AG04449 (cell line): Measurements from ENCODE around the gene RASAL1.

ENCODE experiments used
- CTCF ChIA-PET: fragments of 350-600 bp; formaldehyde crosslinking; extraction: SDS; loops from one replicate; lab custom pipeline; 2021; ENCODE audit warnings: antibody characterized with exemption; lab: Yijun Ruan, JAX
- POLR2A ChIA-PET: fragments of 400-600, 350-600 bp; formaldehyde crosslinking; extraction: SDS; loops from one replicate; lab custom pipeline; 2020; ENCODE audit warnings: antibody characterized with exemption, inconsistent platforms; lab: Yijun Ruan, JAX
- DNase-seq: peaks from one replicate; pipeline ENCODE4 v3.0.0-alpha.2; 2010; ENCODE audit warnings: low read depth, low spot score
- H3K4me3 ChIP-seq: 2 replicates; pipeline ENCODE4 v1.5.1; 2011; ENCODE audit warnings: low read depth, mild to moderate bottlenecking, control low read depth, low read length
- TF ChIP-seq, protein P1 (sequence below): IDR thresholded peaks from one replicate; pipeline ENCODE4 v1.5.1; 2011; ENCODE audit warnings: mild to moderate bottlenecking, moderate library complexity, low read length, control low read depth, inconsistent platforms; ENCODE audit not compliant: insufficient read depth; ENCODE audit errors: missing control alignments

Gene RASAL1

DNA sequence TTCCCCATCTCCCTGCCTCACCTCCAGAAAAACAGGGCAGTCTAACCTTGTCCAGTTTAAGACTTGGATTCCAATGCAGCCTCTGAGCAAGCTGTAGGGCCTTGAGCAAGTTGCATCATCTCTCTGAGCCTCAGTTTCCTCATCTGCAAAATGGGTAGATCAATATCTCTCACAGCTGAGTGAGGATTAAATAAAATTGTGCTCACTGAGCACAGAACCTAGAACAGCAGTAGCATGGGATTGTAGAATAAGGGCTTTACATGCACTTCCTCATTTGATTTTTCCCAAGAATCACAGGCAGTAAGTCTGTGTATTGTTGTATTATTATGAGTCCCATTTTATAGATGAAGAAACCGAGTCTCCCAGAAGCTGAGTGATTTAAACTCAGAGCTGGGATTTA is 77.0 kb downstream of the RASAL1 start:
- POLR2A ChIA-PET: no interaction called here
- CTCF ChIA-PET: interaction anchor here (2.0 kb wide), 1 partner anchor 10 kb away, joined by 8 read pairs; no protein-coding TSS in a partner anchor
- no peak for DNase-seq
- no peak overlapping the region for H3K4me3 ChIP-seq
- TF ChIP-seq, protein P1, sequence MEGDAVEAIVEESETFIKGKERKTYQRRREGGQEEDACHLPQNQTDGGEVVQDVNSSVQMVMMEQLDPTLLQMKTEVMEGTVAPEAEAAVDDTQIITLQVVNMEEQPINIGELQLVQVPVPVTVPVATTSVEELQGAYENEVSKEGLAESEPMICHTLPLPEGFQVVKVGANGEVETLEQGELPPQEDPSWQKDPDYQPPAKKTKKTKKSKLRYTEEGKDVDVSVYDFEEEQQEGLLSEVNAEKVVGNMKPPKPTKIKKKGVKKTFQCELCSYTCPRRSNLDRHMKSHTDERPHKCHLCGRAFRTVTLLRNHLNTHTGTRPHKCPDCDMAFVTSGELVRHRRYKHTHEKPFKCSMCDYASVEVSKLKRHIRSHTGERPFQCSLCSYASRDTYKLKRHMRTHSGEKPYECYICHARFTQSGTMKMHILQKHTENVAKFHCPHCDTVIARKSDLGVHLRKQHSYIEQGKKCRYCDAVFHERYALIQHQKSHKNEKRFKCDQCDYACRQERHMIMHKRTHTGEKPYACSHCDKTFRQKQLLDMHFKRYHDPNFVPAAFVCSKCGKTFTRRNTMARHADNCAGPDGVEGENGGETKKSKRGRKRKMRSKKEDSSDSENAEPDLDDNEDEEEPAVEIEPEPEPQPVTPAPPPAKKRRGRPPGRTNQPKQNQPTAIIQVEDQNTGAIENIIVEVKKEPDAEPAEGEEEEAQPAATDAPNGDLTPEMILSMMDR: no peak

DNA sequence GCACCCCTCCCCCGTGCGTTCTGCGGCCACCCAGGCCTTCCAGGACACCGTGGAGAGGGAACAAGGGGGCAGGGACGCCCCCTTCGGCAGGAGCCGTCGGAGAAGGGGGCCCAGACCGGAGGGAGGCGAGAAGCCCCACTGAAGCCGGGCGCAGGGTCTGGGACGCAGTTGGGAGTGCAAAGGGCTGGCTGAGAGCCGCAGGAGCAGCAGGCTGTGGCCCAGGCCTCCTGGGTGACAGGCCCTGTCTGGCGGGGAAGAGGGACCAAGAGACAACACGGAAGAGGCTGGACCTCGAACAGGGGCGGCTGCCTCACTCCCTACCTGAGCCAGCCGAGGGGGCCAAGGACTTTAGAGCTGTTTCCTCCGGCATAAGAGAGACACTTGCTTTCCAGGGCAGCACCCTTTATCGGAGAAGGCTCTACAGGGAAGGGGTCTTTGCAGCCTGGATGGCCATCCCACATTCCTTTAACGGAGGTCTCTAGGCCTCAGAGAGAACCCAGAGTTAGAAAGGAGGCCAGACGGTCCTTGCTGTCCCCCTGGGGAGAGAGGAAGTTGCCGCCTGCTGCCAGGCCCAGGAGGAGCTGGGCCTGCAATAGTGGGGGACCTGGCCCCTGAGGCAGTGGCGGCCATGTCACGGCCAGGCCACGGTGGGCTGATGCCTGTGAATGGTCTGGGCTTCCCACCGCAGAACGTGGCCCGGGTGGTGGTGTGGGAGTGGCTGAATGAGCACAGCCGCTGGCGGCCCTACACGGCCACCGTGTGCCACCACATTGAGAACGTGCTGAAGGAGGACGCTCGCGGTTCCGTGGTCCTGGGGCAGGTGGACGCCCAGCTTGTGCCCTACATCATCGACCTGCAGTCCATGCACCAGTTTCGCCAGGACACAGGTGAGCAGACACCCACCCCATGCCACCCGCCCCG is 77.7 kb downstream of the RASAL1 start:
- TF ChIP-seq, protein P1: no peak
- CTCF ChIA-PET: interaction anchor here (2.0 kb wide), 1 partner anchor 9 kb away, joined by 8 read pairs; no protein-coding TSS in a partner anchor
- H3K4me3 ChIP-seq: no peak overlapping the region
- POLR2A ChIA-PET: no interaction called here
- no peak for DNase-seq

DNA sequence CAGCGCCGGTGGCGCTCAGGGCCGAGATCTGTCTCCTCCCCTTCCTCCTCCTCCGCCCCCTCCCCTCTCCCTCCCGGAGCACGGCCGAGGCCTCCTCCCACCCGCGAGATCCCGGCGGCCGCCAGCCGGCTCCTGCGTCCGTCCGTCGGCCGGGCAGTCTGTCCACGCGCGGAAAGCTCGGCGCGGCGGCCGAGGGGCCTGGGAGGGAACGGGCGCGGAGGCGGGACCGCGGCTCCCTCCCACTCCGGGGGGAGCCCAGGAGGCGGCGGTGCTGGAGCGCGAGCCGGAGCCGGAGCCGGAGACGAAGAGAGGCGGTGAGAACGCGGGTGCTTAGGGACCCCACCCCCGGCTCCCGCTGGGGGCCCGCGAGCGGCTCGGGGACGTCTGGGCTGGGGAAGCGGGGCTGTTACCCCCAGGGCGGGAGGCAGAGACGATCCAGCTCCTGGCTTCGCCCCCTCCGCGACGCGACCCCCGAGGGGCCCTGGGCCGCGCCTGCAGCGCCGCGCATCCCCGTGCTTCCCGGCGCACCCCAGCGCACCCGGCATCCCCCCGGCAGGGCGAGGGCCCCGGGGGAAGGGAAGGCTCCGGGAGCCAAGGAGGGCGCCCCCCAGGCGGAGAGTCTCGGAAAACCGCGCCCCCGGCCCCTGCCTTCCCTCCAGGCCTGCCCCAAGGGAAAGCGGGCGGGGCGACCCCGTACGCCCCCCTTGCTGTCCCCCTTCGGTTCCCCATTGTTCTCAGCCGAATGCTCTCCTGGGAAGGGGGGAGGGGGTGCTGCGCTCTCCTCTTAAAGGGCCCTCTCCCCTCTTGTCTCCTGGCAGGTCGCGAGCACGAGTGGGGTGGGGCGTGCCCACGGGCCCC is 78.7 kb downstream of the RASAL1 start, which contains the start of gene DTX1:
Gene DTX1, plus strand, starts transcription at position 100 of the 858 bp plus-strand sequence. CDS start 1,463 bp downstream, outside the sequence.
- ChIA-PET POLR2A (no interaction called here), CTCF (interaction anchor here (2.0 kb wide), 1 partner anchor 8 kb away, joined by 8 read pairs; no protein-coding TSS in a partner anchor)
- H3K4me3 ChIP-seq: no peak within 1 kb of the TSS; the same call in 1 of the 2 replicates
- TF ChIP-seq, protein P1: no peak
- DNase-seq: no peak

DNA sequence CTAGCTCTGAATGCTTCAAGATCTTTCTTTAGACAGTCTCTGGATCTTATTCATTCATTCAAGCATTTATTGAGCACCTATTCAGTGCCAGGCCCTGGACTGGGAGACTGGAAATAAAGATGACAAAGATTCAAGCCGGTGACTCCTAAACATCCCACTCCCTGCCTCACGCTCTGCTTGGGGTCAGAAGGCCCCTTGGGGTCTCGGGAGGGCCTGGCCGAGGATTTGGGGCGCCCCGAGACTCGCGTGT is 79.3 kb downstream of the RASAL1 start:
- ChIA-PET POLR2A (no interaction called here), CTCF (no interaction called here)
- TF ChIP-seq, protein P1: no peak
- no peak overlapping the region for H3K4me3 ChIP-seq
- no peak for DNase-seq

DNA sequence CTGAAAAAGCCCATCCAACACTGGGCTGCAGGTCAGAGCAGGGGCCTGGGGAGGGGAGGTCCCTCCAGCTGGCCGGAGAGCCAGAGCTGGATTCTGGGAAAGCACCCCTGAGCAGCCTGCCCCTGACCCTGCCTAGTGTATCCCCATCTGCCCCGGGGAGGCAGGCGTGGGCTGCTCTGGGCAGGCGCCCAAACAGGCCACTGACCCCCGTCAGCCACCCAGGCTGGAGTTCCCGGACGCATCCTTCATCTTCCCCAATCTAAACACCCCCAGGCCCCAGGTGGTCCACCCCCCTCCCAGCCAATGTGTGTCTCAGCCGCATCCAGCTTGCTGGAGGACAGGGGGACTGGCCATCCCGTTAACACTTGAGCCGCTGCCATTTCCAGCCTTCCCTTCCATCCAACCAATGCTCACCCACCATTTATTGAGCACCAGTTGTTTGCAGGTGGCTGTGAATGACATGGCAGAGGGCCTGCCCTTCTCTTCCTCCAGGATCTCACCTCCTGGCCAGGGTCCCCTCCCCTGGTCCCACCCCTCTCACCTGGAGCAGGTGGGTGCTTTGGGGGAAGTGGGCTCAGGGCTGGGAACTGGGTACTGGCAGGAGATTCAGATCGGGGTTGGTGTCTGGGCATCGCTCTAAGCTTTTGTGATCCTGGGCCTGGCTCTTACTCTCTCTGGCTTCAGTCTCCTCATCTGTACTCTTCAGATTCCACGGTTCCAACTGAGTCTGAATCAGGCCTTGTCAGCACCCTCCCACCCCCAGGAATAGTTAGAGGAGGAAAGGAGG is 79.8 kb downstream of the RASAL1 start:
- no peak overlapping the region for H3K4me3 ChIP-seq
- ChIA-PET CTCF (interaction anchor here (1.3 kb wide), 1 partner anchor 141 kb away, joined by 3 read pairs; no protein-coding TSS in a partner anchor), POLR2A (no interaction called here)
- DNase-seq: no peak
- TF ChIP-seq, protein P1: no peak
